NCI-H345 treated with DMSO at 0.1 percent for 48 hours (cell line): ENCODE data around the gene LRRC61.
"Not testable (repeated sequence)": the region's sequence is repeated elsewhere in the genome, so short reads cannot be mapped to it uniquely, and the experiment has no call there.

Source experiments
- DNase-seq: peaks from one replicate; lab custom pipeline; 2025; ENCODE audit not compliant: unreplicated experiment; lab: John Stamatoyannopoulos, UW

LRRC61 gene

DNA sequence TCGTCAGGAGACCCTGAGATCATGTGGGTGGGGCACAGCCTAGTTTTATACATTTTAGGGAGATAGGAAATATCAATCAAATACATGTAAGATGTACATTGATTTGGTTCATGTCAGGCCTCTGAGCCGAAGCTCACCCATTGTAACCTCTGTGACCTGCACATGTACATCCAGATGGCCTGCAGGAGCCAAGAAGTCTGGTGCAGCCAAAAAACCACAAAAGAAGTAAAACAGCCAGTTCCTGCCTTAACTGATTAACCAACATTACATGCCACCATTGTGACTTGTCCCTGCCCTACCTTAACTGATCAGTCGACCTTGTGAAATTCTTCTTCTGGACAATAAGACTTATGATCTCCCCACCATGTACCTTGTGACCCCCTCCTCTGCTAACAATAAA, 16.0 kb upstream of the LRRC61 start:
- no peak for DNase-seq

GRCh38 chr7:150307904-150308303, 15.3 kb upstream of the LRRC61 start:
- DNase-seq, result no peak

DNA sequence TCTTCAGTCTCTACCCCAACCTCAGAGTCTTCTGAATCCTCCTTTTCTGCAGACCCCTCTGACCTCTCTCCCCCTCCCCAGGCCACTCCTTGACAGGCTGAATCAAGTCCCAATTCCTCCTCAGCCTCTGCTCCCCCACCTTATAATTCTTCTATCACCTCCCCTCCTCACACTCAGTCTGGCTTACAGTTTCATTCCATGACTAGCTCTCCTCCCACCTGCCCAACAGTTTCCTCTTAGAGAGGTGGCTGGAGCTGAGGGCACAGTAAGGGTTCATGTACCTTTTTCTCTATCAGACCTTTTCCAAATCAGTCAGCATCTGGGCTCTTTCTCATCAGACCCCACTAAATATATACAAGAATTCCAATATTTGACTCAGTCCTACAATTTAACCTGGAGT, 14.6 kb upstream of the LRRC61 start:
- no peak for DNase-seq

DNA sequence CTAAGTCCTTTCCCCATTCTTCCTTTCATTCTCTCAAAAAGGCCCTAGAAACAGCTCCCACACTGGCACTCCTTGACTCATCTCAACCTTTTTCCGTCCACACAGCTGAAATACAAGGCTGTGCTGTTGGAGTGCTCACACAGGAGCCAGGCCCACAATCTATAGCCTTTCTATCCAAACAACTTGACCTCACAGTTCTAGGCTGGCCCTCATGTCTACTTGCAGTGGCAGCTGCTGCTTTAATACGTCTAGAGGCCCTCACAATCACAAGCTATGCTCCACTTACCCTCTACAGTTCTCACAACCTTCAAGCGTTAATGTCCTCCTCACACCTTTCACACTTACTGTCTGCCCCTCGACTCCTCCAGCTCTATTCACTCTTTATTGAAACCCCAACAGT, 12.0 kb upstream of the LRRC61 start:
- DNase-seq, result no peak

DNA sequence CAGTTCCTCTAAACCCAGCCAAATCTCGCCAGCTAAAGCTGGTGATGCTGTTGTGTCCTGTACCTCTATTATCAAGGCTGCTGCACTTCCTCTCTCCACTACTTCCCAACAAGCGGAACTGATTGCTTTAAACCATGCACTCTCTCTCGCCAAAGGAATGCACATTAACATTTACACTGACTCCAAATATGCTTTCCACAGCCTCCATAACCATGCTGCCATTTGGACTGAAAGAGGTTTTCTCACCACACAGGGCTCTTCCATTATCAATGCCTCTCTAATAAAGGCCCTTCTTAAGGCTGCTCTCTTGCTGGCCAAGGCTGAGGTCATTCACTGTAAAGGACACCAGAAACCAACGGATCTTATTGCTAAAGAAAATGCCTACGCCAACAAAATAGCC, 11.4 kb upstream of the LRRC61 start:
- DNase-seq, result no peak

DNA sequence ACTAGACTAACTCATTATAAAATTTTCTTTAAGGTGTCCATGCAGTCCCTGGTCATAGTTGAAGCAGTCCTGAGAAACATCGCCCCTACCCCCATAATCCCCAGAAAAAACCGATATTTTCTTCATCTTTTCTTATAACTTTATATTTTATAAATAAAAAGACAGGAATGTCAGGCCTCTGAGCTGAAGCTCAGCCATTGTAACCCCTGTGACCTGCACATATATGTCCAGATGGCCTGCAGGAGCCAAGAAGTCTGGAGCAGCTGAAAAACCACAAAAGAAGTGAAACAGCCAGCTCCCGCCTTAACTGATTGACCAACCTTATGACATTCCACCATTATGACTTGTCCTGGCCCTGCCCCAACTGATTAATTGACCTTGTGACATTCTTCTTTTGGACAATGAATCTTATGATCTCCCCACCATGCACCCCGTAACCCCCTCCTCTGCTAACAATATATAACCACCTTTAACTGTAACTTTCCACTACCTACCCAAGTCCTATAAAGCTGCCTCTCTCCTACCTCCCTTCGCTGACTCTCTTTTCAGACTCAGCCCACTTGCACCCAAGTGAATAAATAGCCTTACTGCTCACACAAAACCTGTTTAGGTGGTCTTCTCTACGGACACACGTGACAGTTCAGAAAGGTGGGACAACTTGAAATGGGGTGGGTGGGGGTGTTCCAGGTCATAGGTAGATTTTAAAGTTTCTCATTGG, 10.3 kb upstream of the LRRC61 start:
- DNase-seq, result not testable (repeated sequence)

- no peak for DNase-seq
These were observed 9.8 kb upstream of the LRRC61 start for GRCh38 chr7:150313367-150313809.

GRCh38 chr7:150313870-150314269, 9.3 kb upstream of the LRRC61 start:
- DNase-seq, result no peak

DNA sequence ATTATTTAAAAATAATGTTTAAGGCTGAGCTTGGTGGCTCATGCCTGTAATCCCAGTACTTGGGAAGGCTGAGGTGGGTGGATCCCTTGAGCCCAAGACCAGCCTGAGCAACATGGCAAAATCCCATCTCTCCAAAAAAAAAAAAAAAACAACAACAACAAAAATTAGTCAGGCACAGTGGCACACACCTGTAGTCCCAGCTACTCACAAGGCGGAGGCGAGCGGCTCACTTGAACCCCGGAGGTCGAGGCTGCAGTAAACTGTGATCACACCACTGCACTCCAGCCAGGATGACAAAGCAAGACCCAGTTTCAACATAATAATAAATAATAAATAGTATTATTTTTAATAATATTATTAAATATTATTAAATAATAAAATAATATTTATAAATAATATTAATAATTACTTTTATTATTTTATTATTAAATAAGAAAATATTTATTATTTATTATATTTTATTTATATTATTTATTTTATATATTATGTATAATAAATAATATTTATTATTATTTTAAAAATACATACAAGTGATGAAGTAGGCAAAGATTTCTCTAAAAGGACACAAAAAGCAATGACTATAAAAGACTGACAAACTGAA, 8.4 kb upstream of the LRRC61 start:
- no peak for DNase-seq

GRCh38 chr7:150316987-150317386, 6.2 kb upstream of the LRRC61 start:
- DNase-seq, result not testable (repeated sequence)

DNA sequence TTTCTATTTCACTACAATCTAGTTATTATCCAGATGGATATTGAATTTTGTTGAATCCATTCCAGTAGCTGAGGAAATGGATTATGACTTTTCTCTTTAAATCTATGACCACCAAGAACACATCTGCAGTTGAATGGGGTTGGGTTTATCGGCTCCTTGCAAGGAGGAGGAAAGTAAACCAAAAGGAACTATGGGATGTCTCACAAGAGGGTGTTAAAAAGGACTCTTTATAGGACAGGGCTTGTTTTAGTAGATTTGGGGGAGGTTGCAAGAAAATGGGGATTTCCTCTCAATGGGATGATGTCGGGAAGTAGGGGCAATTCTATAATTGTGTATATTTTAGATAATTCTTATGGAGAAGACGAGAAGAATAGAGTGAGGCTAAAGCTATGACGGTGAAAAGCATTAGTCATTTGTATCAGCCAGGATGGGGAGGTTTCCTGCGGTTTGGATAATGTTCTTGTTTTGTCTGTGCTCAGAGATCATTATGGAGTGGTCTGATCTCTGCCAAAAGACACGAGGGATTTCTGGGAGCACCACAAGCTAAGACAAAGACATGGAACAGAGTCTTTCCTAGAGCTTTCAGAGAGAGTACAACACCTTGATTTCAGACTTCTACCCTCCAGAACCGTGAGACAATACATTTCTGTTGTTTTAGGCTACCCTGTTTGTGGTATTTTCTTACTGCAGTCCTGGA, 5.3 kb upstream of the LRRC61 start:
- DNase-seq, result no peak

DNA sequence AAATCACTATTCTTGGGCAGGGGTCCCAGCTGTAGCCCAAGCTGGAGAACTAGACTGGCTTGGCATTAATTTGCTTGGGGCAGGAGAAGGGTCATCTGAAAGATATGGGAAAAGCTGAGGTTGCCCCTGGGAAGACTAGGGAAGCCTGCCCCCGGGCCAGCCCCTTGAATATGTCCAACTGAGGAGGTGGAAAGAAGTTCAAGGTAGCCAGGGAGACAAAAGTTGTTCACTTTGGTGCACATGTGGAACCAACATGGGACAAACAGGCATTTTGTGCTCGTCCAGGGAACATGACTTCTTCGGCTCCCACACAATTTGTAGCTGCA, 1.4 kb upstream of the LRRC61 start:
- DNase-seq, result no peak

DNA sequence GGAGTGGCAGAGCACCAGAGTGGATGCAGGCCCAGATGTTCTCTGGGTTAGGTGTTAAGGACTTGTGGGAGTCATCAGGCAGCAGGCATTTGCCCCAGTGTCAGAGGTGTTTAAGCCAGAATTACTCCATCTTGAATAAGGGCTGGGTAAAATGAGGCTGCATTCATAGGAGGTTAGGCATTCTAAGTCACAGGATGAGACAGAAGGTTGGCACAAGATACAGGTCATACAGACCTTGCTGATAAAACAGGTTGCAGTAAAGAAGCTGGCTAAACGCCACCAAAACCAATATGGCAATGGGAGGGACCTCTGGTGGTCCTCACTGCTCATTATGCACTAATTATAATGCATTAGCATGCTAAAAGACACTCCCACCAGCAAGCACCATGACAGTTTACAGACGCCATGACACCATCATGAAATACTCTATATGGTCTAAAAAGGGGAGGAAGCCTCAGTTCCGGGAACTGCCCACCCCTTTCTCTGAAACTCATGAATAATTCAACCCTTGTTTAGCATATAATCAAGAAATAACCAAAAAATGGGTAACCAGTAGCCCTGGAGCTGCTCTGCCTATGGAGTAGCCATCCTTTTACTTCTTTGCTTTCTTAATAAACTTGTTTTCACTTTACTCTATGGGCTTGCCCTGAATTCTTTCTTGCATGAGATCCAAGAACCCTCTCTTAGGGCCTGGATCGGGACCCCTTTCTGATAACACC, 882 bp upstream of the LRRC61 start:
- no peak for DNase-seq

GRCh38 chr7:150323682-150324372, 672 bp downstream of the LRRC61 start:
- peak; percentile 17 for DNase-seq

DNA sequence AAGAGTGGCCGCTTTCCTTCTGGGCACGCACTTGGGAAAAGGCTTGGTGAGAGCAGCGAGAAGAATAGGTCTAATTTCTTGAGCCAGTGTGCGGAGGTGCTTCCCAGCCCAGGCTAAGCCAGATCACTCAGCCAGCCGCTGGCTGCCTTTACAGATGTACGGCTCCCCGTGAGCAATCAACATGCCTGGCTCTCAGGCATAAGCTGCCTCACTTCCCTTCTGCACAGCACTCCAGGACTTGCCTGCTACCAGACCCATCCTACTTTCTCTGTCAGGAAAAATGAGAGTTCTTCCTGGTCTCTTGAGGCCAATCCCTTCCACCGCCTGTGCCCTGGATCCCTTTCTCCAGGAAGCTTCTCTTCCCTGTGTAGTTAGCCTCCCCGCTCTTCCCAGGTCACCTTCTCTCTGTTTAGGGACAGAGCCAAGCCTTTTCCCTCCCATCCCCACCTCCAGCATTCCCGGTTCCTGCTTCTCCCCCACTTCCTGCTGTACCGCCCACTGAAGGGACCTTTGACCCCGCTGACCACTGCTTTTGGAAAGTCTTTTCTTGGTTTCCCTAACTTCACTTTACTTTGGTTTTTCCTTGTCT, 1.3 kb downstream of the LRRC61 start:
- no peak for DNase-seq

- DNase-seq, result no peak
These were observed 2.0 kb downstream of the LRRC61 start for GRCh38 chr7:150325110-150325611.

DNA sequence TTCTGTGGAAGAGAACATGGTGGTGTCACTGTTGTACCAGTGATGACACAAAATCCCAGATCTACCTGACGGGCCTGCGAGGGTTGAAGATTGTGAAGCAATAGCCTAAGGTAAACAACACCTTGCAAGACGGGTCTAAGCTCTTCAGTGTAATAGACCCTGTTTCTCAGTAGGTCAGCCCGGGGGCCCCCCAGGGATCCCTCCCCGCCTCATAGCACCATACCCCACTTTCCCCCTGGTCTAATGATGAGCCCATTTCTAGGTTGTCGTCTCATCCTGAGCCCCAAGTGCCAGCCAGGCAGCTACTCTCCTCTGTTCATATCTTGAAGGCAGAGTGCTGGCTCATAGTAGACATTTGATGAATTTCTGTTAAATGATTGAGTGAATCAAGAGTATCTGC, 2.7 kb downstream of the LRRC61 start:
- no peak for DNase-seq

- no peak for DNase-seq
These were observed 3.6 kb downstream of the LRRC61 start for GRCh38 chr7:150326657-150327268.

DNA sequence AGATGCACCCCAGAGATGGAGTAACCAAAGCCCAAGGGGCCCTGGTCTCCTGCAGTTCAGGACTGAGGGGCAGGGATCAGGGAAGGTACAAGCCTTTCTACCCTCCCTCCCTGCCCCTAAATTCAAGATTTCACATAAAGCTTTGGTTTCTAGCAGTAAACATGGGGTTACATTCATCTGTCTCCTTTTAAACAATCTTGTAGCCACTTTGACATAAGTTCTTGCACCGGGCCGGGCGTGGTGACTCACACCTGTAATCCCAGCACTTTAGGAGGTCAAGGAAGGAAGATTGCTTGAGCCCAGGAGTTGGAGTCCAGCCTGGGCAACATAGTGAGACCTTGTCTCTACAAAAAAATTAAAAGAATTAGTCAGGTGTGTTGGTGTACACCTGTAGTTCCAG, 4.2 kb downstream of the LRRC61 start:
- no peak for DNase-seq
